A549 (cell line): ENCODE results near the gene SLIT1. TPM values are rescaled to one million over a fixed set of nuclear protein-coding genes. Genes with fewer than 3 reads are reported as not detected.
A peak's percentile ranks its signal among the peaks of the same experiment; 100 is the strongest.

Source experiments
- ATAC-seq, 2 experiments: fragments of 200-7000 bp in 1 of 2; fragments of >200 bp in 1 of 2; cut with Nextera tagmentation in 1 of 2; cut with Tn5 transposase in 1 of 2; 3 replicates each; pipeline versions ENCODE4 v1.8.0 to v1.9.1; 2018 to 2020; ENCODE audit warnings: mild to moderate bottlenecking in 1 of 2, moderate library complexity in 1 of 2
- CTCF ChIA-PET: fragments of 300-600 bp; sonication (Branson Sonifier 250); formaldehyde crosslinking; extraction: SDS; loops from one replicate; lab custom pipeline; 2021; ENCODE audit warnings: antibody characterized with exemption, inconsistent platforms; lab: Yijun Ruan, JAX
- POLR2A ChIA-PET: fragments of 350-600 bp; formaldehyde crosslinking; extraction: SDS; loops from one replicate; lab custom pipeline; 2021; ENCODE audit warnings: antibody characterized with exemption, inconsistent platforms; lab: Yijun Ruan, JAX
- DNase-seq, 2 experiments: peaks; one replicate each; pipeline versions ENCODE4 v3.0.0 to v3.0.0-alpha.2; 2011 to 2016; ENCODE audit warnings: low read depth in 1 of 2, low spot score in 1 of 2
- FAIRE-seq: peaks from 2 replicates; lab custom pipeline; 2011; peaks lifted over from hg19 to GRCh38; lab: Jason Lieb, UNC
- H3K27ac ChIP-seq, 2 experiments: fragments of >200 bp; sonication (Bioruptor Twin); formaldehyde crosslinking; 3 replicates each; pipeline ENCODE4 v1.5.1; 2016 to 2017
- H3K4me1 ChIP-seq: fragments of >200 bp; sonication (Bioruptor Twin); formaldehyde crosslinking; 3 replicates; pipeline ENCODE4 v1.6.1; 2016
- H3K4me2 ChIP-seq: fragments of >200 bp; sonication (Bioruptor Twin); formaldehyde crosslinking; 3 replicates; pipeline ENCODE4 v1.6.1; 2016
- H3K4me3 ChIP-seq: fragments of >200 bp; sonication (Bioruptor Twin); formaldehyde crosslinking; 3 replicates; pipeline ENCODE4 v1.5.1; 2016
- H3K9me3 ChIP-seq: fragments of >200 bp; sonication (Bioruptor Twin); formaldehyde crosslinking; 3 replicates; pipeline ENCODE4 v1.6.1; 2016
- ATOH8 ChIP-seq: fragments of 250-450 bp; sonication (Bioruptor Pico); IDR thresholded peaks from 2 replicates; pipeline ENCODE4 v1.5.0; 2020; ENCODE audit warnings: low read depth, mild to moderate bottlenecking, moderate library complexity
- CBX2 ChIP-seq: fragments of 200-600 bp; sonication (generic); IDR thresholded peaks from 2 replicates; pipeline ENCODE4 v1.6.1; 2016; ENCODE audit warnings: low read depth, mild to moderate bottlenecking, borderline replicate concordance
- CBX8 ChIP-seq: fragments of 200-600 bp; sonication (generic); IDR thresholded peaks from 2 replicates; pipeline ENCODE4 v1.6.1; 2016
- CEBPB ChIP-seq, 2 experiments: fragments of >200 bp in 1 of 2; sonication (Bioruptor Twin) in 1 of 2; formaldehyde crosslinking in 1 of 2; IDR thresholded peaks; 2 replicates each; pipeline ENCODE4 v1.6.1; 2012 to 2016
- ELK1 ChIP-seq: fragments of 150-350 bp; IDR thresholded peaks from 2 replicates; pipeline ENCODE4 v1.6.1; 2014; ENCODE audit warnings: low read depth, mild to moderate bottlenecking, low read length
- EP300 ChIP-seq, 2 experiments: fragments of >200 bp; sonication (Bioruptor Twin); formaldehyde crosslinking; IDR thresholded peaks; 2 replicates in 1 of 2; 3 replicates in 1 of 2; pipeline ENCODE4 v1.6.1; 2016 to 2017
- FOSB ChIP-seq: fragments of 250-450 bp; sonication (Bioruptor Pico); IDR thresholded peaks from 2 replicates; pipeline ENCODE4 v1.5.0; 2020; ENCODE audit warnings: mild to moderate bottlenecking, moderate library complexity
- GATA3 ChIP-seq: IDR thresholded peaks from 2 replicates; pipeline ENCODE4 v1.6.1; 2012; ENCODE audit warnings: borderline replicate concordance
- HMGXB4 ChIP-seq: fragments of 250-450 bp; sonication (Bioruptor Pico); IDR thresholded peaks from 2 replicates; pipeline ENCODE4 v1.5.0; 2021; ENCODE audit warnings: mild to moderate bottlenecking, moderate library complexity, borderline replicate concordance
- HOXA7 ChIP-seq: fragments of 250-450 bp; sonication (Bioruptor Pico); IDR thresholded peaks from 2 replicates; pipeline ENCODE4 v1.5.0; 2020; ENCODE audit warnings: mild to moderate bottlenecking, moderate library complexity
- HOXB5 ChIP-seq: fragments of 250-450 bp; sonication (Bioruptor Pico); IDR thresholded peaks from 2 replicates; pipeline ENCODE4 v1.5.0; 2020; ENCODE audit warnings: mild to moderate bottlenecking, moderate library complexity
- JUN ChIP-seq, 2 experiments: fragments of >200 bp; sonication (Bioruptor Twin); formaldehyde crosslinking; IDR thresholded peaks; 2 replicates in 1 of 2; 3 replicates in 1 of 2; pipeline ENCODE4 v1.6.1; 2016 to 2017
- KDM5A ChIP-seq: fragments of 200-600 bp; sonication (generic); IDR thresholded peaks from 2 replicates; pipeline ENCODE4 v1.6.1; 2016; ENCODE audit warnings: antibody characterized with exemption, mild to moderate bottlenecking
- MAFK ChIP-seq: fragments of 450-650 bp; IDR thresholded peaks from 2 replicates; pipeline ENCODE4 v1.6.1; 2014; ENCODE audit not compliant: partially characterized antibody
- RAD21 ChIP-seq, 2 experiments: fragments of >200 bp in 1 of 2; sonication (Bioruptor Twin) in 1 of 2; formaldehyde crosslinking in 1 of 2; IDR thresholded peaks in 1 of 2; conservative IDR thresholded peaks in 1 of 2; 2 replicates in 1 of 2; 3 replicates in 1 of 2; pipeline ENCODE4 v1.6.1; 2012 to 2018; ENCODE audit warnings: inconsistent platforms in 1 of 2
- TFCP2L1 ChIP-seq: fragments of 250-450 bp; sonication (Bioruptor Pico); IDR thresholded peaks from 2 replicates; pipeline ENCODE4 v1.5.0; 2021; ENCODE audit warnings: mild to moderate bottlenecking
- ZNF302 ChIP-seq: fragments of 250-450 bp; sonication (Bioruptor Pico); IDR thresholded peaks from 2 replicates; pipeline ENCODE4 v1.9.0; 2021; ENCODE audit warnings: inconsistent platforms, mild to moderate bottlenecking, moderate library complexity
- WGBS: methylation state at CpG from one replicate; pipeline ENCODE4 v1.1.6; 2017; ENCODE audit errors: missing lambda C conversion rate; 5-methylcytosine and 5-hydroxymethylcytosine counted together
- polyA plus RNA-seq, 4 experiments: library from polyadenylated mRNA; depleted of rRNA in 3 of 4; stranded (reverse); fragments of >200 nt; fragmentation: RNase III in 1 of 4; extraction: RNeasy Plus Mini Kit Qiagen cat#74134 plus additional on column Dnase treatment in 1 of 4; gene quantifications; 2 replicates in 3 of 4; 3 replicates in 1 of 4; pipeline ENCODE4 v1.2.3, GENCODE V29; 2011 to 2017

Gene SLIT1
- polyA plus RNA-seq, 2 of the 4 experiments (the other 2 are of a cell fraction): 0.05 to 0.09 TPM

GRCh38 chr10:97154162-97154561 is 31.6 kb downstream of the SLIT1 start:
- DNase-seq: no peak
- POLR2A ChIA-PET: no interaction called here
- no peak overlapping the region for H3K4me2 ChIP-seq
- H3K27ac ChIP-seq: no peak overlapping the region
- H3K4me3 ChIP-seq: no peak overlapping the region
- ATAC-seq: no peak
- CTCF ChIA-PET: interaction anchor here (1.2 to 1.4 kb wide), 2 partner anchors 56 to 72 kb away, joined by 3 to 4 read pairs; no protein-coding TSS in a partner anchor
- no peaks in the 10 kb centered on the region for H3K4me1 ChIP-seq
- FAIRE-seq: no peak
- 36% methylated on average over 4 of the region's 4 CpGs for WGBS
- TF ChIP-seq RAD21 (conservative IDR thresholded peaks at IDR 0.05 in 1 of 2, IDR thresholded peaks at IDR 0.05 in 1 of 2) (no peak), ELK1 (no peak), ATOH8 (CRISPR knock-in tag) (no peak), CEBPB (IDR thresholded peaks at IDR 0.05) (no peak), CBX2 (no peak), HOXB5 (CRISPR knock-in tag) (no peak), HOXA7 (CRISPR knock-in tag) (no peak), FOSB (no peak)
- TF ChIP-seq, all 56 proteins: peak for 0
- no peaks in the 10 kb centered on the region for H3K9me3 ChIP-seq

- ATAC-seq (no peak), FAIRE-seq (no peak)
- POLR2A ChIA-PET: no interaction called here
Measured at GRCh38 chr10:97153270-97153850, 32.4 kb downstream of the SLIT1 start.

GRCh38 chr10:97151307-97151914 is 34.3 kb downstream of the SLIT1 start:
- POLR2A ChIA-PET: no interaction called here
- no peaks in the 10 kb centered on the region for H3K4me1 ChIP-seq
- ATAC-seq (no peak), DNase-seq (no peak), FAIRE-seq (no peak)
- no peak overlapping the region for H3K4me2 ChIP-seq
- CTCF ChIA-PET: no interaction called here
- H3K27ac ChIP-seq: no peak overlapping the region
- 33% methylated on average over 4 of the region's 6 CpGs for WGBS
- TF ChIP-seq JUN (IDR thresholded peaks at IDR 0.05) (no peak), MAFK (peak; percentile 83)
- no peak overlapping the region for H3K4me3 ChIP-seq
- no peaks in the 10 kb centered on the region for H3K9me3 ChIP-seq

More at GRCh38 chr10:97153270-97153850, 32.4 kb downstream of the SLIT1 start:
- Histone ChIP-seq H3K4me1 (no peaks in the 10 kb centered on the region), H3K27ac (no peak overlapping the region), H3K4me3 (no peak overlapping the region), H3K4me2 (no peak overlapping the region), H3K9me3 (no peaks in the 10 kb centered on the region)
- WGBS: 34% methylated on average over 7 of the region's 7 CpGs
- CTCF ChIA-PET: interaction anchor here (0.5 to 1.2 kb wide), 4 partner anchors 24 to 661 kb away, joined by 3 to 6 read pairs (median 3); no protein-coding TSS in a partner anchor
- TF ChIP-seq ZNF302 (CRISPR knock-in tag) (no peak), HMGXB4 (no peak), TFCP2L1 (CRISPR knock-in tag) (no peak), MAFK (peak; percentile 24), HOXA7 (CRISPR knock-in tag) (no peak)
- no peak for DNase-seq

GRCh38 chr10:97150616-97151015 is 35.1 kb downstream of the SLIT1 start:
- WGBS: 69% methylated on average over 6 of the region's 8 CpGs
- Histone ChIP-seq H3K4me1 (no peaks in the 10 kb centered on the region), H3K9me3 (no peaks in the 10 kb centered on the region), H3K4me2 (no peak overlapping the region), H3K27ac (no peak overlapping the region), H3K4me3 (no peak overlapping the region)
- ChIA-PET CTCF (interaction anchor here (1.0 to 2.2 kb wide), 5 partner anchors 10 to 114 kb away, joined by 3 to 7 read pairs (median 4); no protein-coding TSS in a partner anchor), POLR2A (no interaction called here)
- FAIRE-seq (no peak), DNase-seq (no peak), ATAC-seq (no peak)
- no peak for TF ChIP-seq EP300 (IDR thresholded peaks at IDR 0.05)
- no peak for TF ChIP-seq GATA3
- TF ChIP-seq CBX8: no peak
- TF ChIP-seq KDM5A: no peak
